Activated T-cell treated with anti-CD3 and anti-CD28 coated beads, Interleukin-2, amount 50 U/mL, for 1 hour (primary cell): ENCODE results near the gene GTF3C1.

Experiments used
- DNase-seq: peaks from one replicate; pipeline ENCODE4 v3.0.0-alpha.2; 2020

GTF3C1 gene

GRCh38 chr16:27558932-27559331, 9.2 kb upstream of the GTF3C1 start:
- no peak for DNase-seq

GRCh38 chr16:27558434-27558833, 8.7 kb upstream of the GTF3C1 start:
- no peak for DNase-seq

GRCh38 chr16:27556471-27556870, 6.8 kb upstream of the GTF3C1 start:
- DNase-seq = no peak

- DNase-seq = no peak
These were observed 1.3 kb upstream of the GTF3C1 start for GRCh38 chr16:27551036-27551435.

- DNase-seq = no peak
These were observed 838 bp upstream of the GTF3C1 start for GRCh38 chr16:27550582-27550920.

GRCh38 chr16:27549464-27549745, 308 bp downstream of the GTF3C1 start:
- no peak for DNase-seq

GRCh38 chr16:27547851-27548250, 1.9 kb downstream of the GTF3C1 start:
- DNase-seq = no peak

GRCh38 chr16:27547134-27547533, 2.6 kb downstream of the GTF3C1 start:
- DNase-seq = no peak

- DNase-seq = no peak
These were observed 5.0 kb downstream of the GTF3C1 start for GRCh38 chr16:27544671-27545070.

GRCh38 chr16:27543801-27544200, 5.9 kb downstream of the GTF3C1 start:
- no peak for DNase-seq

- DNase-seq = no peak
These were observed 10.1 kb downstream of the GTF3C1 start for GRCh38 chr16:27539636-27540035.

GRCh38 chr16:27539120-27539519, 10.6 kb downstream of the GTF3C1 start:
- no peak for DNase-seq

- DNase-seq = no peak
These were observed 11.2 kb downstream of the GTF3C1 start for GRCh38 chr16:27538528-27538927.

- DNase-seq = no peak
These were observed 15.5 kb downstream of the GTF3C1 start for GRCh38 chr16:27534256-27534655.

- no peak for DNase-seq
These were observed 17.6 kb downstream of the GTF3C1 start for GRCh38 chr16:27531826-27532800.

GRCh38 chr16:27531186-27531585, 18.5 kb downstream of the GTF3C1 start:
- DNase-seq = no peak

- DNase-seq = no peak
These were observed 19.8 kb downstream of the GTF3C1 start for GRCh38 chr16:27529962-27530361.

GRCh38 chr16:27528294-27528693, 21.4 kb downstream of the GTF3C1 start:
- DNase-seq = no peak

GRCh38 chr16:27526180-27526579, 23.5 kb downstream of the GTF3C1 start:
- no peak for DNase-seq

- no peak for DNase-seq
These were observed 27.5 kb downstream of the GTF3C1 start for GRCh38 chr16:27522173-27522707.

GRCh38 chr16:27520982-27521673, 28.6 kb downstream of the GTF3C1 start:
- DNase-seq = no peak

- DNase-seq = no peak
These were observed 31.5 kb downstream of the GTF3C1 start for GRCh38 chr16:27518226-27518625.

- no peak for DNase-seq
These were observed 32.0 kb downstream of the GTF3C1 start for GRCh38 chr16:27517664-27518063.

GRCh38 chr16:27516365-27516764, 33.3 kb downstream of the GTF3C1 start:
- DNase-seq = no peak
